Right hindlimb (tissue), 1 donor: Measurements from ENCODE around the gene PCNX2.
"Not testable (repeated sequence)": the region's sequence is repeated elsewhere in the genome, so short reads cannot be mapped to it uniquely, and the experiment has no call there.

Source experiments
- DNase-seq: peaks from one replicate; pipeline ENCODE4 v3.0.0-alpha.2; 2018

The PCNX2 gene

DNA sequence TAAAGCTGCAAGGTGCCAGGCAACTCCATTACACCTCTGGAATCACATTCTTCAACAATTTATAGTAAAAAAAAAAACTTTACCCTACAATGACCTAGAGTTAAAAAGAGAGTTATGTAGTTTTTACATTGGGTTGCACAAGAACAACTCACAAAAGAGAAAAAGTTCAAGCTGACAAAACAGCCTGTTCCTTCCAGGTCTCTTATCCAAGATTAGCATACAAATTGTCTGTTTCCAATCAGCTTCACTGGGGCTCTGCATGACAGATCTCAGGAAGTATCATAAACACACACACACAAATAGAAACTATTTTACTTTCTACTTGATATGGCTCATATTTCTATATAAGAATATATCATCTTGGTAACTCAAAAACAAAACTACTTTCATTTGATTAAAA is 154.6 kb downstream of the PCNX2 start:
- no peak for DNase-seq

DNA sequence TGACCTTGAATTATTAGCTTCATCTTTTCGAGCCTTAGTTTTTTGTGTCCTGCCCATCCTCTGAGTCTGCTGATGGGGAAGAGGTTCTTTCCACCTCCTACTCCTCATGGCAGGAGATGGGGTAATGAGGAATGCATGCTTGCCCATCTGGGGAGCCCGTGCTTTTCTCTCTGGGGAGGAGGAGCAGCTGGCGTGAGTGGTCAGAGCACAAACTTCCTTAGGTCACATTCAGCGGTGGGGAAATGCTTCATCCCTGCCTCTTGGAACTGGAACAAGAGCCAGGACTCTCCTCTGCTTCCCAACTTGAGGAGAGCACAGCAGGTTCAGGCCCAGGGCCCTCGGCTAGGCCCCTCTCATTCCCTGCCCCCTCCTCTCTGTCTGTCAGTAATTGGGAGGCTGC is 155.0 kb downstream of the PCNX2 start:
- DNase-seq, result no peak

DNA sequence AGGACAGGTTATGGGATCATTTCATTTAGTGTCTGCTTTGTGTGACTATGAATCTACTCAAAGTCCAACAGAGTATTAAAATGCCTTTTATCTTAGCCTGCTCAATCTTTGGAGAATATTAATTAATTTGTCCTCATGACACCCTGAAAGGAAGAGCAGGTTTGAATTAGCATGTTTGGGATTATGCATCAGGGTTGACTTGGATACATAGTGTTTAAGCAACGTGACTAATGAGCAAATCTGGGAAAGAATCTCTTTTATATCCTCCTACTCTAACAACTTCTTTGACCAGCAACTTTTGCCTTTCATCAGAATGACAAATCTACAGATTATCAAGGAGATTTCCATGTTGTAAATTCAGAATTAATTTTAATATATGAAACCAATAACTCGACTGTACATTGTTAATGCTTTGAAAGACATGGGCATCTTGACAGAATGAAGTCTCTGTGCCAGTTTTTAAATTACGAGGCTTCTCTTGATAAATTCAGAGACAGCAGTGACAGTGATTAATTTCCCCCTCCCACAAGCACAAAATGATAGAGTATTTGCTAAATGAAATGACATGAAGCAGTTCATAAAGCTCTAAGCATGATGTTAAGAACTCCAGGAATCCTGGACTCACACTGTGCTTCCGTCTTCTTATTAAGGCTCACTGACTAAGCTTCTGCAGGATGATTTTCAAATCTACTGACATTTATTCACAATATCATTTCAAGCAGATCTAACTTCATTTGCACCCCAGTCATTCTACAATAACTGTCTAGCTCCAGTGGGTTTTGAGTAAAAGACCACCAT is 156.5 kb downstream of the PCNX2 start:
- no peak for DNase-seq

DNA sequence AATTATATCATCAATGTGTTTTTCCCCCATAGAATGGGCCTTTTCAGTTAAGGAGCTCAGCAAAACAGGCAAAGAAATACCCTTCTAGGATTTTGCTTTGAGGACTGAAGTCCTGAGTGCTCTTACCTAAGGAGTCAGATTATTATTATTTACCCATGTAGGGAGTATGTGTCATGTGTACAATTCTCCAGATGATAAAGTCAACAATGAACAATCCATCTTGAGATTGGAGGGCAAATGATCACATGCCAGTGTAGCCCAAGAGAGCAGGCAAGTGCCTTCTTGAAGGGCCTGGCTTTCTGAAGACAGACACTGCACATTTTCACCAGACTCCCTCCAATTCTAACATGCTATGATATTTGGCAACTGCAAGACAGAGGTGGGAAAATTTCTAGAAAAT is 159.7 kb downstream of the PCNX2 start:
- no peak for DNase-seq

GRCh38 chr1:233132445-233132844 is 163.1 kb downstream of the PCNX2 start:
- no peak for DNase-seq

DNA sequence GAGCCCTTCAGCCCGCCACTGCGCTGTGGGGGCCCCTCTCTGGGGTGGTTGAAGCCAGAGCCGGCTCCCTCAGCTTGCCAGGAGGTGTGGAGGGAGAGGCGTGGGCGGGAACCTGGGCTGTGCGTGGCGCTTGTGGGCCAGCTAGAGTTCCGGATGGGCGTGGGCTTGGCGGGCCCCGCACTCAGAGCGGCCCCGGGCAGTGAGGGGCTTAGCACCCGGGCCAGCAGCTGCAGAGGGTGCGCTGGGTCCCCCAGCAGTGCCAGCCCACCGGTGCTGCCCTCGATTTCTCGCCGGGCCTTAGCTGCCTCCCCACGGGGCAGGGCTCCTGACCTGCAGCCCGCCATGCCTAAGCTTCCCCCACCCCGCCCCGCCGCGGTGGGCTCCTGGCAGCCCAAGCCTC is 166.5 kb downstream of the PCNX2 start:
- DNase-seq, result not testable (repeated sequence)

- DNase-seq, result no peak
These were observed 168.4 kb downstream of the PCNX2 start for GRCh38 chr1:233127157-233127556.

GRCh38 chr1:233122779-233123178 is 172.7 kb downstream of the PCNX2 start:
- DNase-seq, result no peak

- DNase-seq, result no peak
These were observed 173.5 kb downstream of the PCNX2 start for GRCh38 chr1:233121947-233122559.

DNA sequence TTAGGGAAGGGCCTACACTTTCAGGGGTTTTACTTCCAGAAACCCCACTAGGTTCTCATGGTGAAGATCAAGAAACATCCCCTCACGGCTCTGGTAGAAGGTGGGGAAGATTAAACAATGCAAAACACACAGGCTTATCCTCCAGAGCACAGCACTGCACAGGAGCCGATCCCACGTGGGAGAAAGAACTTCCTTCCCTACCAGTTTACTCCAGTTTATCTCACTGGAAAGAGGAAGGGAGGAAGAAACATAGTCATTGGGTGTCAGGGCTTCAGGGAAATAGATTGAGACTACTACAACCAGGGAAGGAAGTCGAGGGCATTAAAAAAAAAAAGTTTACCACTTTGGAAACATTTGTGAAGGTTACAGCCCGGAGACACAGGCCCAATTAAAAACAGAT is 180.7 kb downstream of the PCNX2 start:
- DNase-seq, result no peak

DNA sequence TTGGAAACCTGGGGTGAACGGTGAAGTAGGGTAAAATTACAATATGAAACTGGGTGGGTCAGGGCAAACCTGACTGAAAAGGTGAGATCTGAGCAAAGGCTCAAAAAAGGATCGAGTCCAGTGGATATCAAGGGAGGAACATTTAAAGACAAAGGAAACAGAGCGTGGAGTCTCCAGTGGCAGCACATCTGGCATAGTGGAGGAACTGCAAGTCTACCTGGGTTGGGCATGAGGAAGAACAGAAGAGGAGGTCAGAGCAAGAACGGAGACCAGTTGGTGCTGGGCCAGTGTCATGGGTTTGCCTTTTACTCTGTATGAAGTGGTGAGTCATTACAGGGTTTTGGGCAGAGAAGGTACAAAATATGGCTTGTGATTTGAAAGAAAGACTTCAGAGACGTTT is 181.4 kb downstream of the PCNX2 start:
- DNase-seq, result no peak

GRCh38 chr1:233113009-233113879 is 182.3 kb downstream of the PCNX2 start:
- DNase-seq, result peak; percentile 87

DNA sequence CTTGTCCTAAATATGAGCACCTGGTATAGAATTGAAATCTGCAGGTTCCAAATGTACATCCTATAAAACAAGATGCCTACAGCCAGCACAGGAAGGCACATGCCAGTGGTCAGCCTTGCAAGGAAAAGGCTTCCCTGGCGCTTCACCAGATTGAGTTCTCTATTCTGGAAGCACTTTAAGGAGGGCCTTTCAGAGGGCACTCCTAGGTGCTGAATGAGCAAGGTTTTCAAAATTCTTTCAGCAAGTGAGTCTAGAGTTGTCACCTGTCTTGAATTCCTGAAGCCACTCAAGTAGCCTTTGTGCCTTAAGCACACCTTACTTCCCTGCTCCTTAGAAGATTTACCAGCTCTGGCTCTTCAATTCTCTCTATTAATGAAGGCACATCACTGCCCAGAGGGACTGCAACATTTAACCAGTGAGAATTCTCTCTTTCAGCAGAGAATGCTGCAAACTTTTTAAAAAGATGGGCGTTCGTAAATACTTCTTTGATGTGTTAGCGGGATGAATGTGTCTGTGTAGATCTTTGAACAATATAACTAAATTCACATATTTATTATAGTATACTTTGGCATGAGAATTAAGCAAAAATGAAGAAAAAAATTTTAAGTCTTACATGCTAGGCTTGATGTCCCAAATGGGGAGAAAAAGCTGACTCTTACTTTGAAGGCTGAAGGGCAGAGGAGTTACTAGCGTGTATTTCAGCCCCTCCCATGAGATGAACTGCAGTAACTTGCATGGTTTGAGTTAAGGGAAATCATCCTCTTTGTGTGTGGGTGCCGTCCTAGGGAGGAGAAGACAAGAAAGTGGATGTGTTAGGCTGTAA is 183.1 kb downstream of the PCNX2 start:
- no peak for DNase-seq

GRCh38 chr1:233111731-233112130 is 183.8 kb downstream of the PCNX2 start:
- no peak for DNase-seq

DNA sequence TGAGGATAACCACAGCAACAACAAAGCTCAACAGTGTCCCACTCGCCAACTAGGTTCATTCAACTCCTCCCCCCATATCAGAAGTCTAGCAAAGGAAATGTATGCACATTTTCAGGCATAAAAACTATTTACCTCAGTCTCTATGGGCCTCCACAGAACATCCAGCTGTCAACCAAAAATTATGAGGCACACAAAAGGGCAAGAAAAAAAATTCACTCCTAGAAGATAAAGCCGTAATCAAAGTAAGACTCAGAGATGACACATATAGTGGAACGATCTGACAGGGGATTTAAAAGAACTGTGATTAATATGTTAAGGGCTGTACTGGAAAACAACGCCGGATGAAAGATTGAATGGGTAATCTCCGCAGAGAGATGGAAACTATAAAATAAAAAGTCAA is 186.4 kb downstream of the PCNX2 start:
- DNase-seq, result no peak

GRCh38 chr1:233107716-233108130 is 187.8 kb downstream of the PCNX2 start:
- not testable (repeated sequence) for DNase-seq

DNA sequence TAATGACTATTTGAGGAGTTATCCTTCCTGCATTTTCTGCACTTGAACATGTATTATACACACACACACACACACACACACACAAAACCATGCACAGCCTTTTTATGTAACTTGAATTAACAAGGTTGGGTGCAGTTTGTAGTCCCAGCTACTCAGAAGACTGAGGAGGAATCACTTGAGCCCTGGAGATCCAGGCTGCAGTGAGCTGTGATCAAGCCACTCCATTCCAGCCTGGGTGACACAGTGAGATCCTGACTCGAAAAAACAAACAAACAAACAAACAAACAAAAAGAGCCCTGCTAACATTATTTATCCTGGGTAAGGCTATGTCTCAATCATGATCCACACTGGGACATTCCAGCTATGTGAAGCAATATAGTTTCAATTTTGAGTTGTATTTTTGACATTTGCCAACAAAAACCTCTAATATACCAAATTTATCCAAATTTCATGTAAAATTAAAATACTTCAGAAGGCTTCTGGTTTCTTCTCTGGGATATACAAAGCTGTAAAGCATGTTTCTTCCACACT is 188.3 kb downstream of the PCNX2 start:
- DNase-seq, result no peak

DNA sequence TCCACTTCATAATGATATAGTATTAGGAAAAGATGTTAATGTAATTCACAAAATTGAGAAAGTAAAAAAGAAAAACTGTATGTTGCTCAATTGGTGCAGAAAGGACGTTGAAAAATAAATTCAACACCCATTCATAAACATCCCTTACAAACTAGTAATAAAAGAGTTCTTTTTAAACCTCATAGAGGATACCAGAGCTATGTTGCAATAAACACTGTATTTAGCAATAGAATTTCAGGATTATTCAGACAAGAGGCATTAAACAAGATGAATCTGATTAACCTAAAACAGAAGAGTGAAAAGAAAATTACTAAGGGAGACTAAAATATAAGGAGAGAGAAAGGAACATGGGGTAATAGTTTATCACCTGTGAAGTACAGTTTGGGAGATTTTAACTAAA is 190.3 kb downstream of the PCNX2 start:
- no peak for DNase-seq

DNA sequence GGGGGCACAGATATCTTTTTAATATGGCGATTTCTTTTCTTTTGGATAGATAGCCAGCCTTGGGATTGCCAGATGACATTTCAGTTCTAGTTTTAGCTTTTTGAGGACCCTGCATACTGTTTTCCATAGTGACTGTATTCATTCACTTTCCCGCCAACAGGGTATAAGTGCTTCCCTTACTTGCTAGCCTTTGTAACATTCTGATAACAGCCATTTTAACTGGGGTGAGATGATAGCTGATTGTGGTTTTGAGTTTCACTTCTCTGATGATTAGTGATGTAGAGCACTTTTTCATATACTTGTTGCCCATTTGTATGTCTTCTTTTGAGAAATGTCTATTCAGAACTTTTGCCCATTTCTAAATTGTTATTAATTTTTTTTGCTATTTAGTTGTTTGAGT is 193.2 kb downstream of the PCNX2 start:
- DNase-seq, result no peak

- no peak for DNase-seq
These were observed 197.5 kb downstream of the PCNX2 start for GRCh38 chr1:233097959-233098580.

- DNase-seq, result no peak
These were observed 198.0 kb downstream of the PCNX2 start for GRCh38 chr1:233097546-233097945.

GRCh38 chr1:233094691-233095090 is 200.8 kb downstream of the PCNX2 start:
- DNase-seq, result no peak
